Activated T-helper 9 cell treated with anti-CD3 and anti-CD28 coated beads, Interleukin-2, amount 50 U/mL, for 16 hours (primary cell): Measurements from ENCODE around the gene METTL3.

ENCODE experiments used
- DNase-seq: peaks from one replicate; pipeline ENCODE4 v3.0.0-alpha.2; 2020; ENCODE audit warnings: low read depth

The METTL3 gene

GRCh38 chr14:21476523-21476924 is 34.6 kb downstream of the METTL3 start:
- peak; percentile 80 for DNase-seq

GRCh38 chr14:21475767-21476522 is 35.2 kb downstream of the METTL3 start:
- DNase-seq = no peak

- no peak for DNase-seq
Measured at GRCh38 chr14:21467616-21468015, 43.5 kb downstream of the METTL3 start.

- peak; percentile 98 for DNase-seq
Measured at GRCh38 chr14:21455912-21456667, 55.0 kb downstream of the METTL3 start, which contains the start of gene CHD8. TSS of gene CHD8 (minus strand) at chr14:21456123. CDS start at chr14:21431643, 24,480 bp downstream.

- DNase-seq = no peak
Measured at GRCh38 chr14:21455592-21455911, 55.6 kb downstream of the METTL3 start.

GRCh38 chr14:21454843-21455544 is 56.1 kb downstream of the METTL3 start:
- DNase-seq = no peak

- DNase-seq = no peak
Measured at GRCh38 chr14:21449899-21450216, 61.3 kb downstream of the METTL3 start.
